Smooth muscle cell (in vitro differentiated cells): ENCODE data around the gene TRPV6. TPM values are rescaled to one million over a fixed set of nuclear protein-coding genes. Genes with fewer than 3 reads are reported as not detected.

ENCODE experiments used
- DNase-seq: peaks from one replicate; lab custom pipeline; 2025; ENCODE audit not compliant: unreplicated experiment; lab: John Stamatoyannopoulos, UW
- H2AFZ ChIP-seq: fragments of 200-600 bp; sonication (generic); 2 replicates; pipeline ENCODE4 v1.6.0; 2016; ENCODE audit warnings: antibody characterized with exemption, low read depth, mild to moderate bottlenecking
- H3F3A ChIP-seq: fragments of 200-600 bp; sonication (generic); 2 replicates; pipeline ENCODE4 v1.6.0; 2017; ENCODE audit warnings: antibody characterized with exemption, low read depth
- H3K27ac ChIP-seq: fragments of 200-600 bp; sonication (generic); 2 replicates; pipeline ENCODE4 v1.5.1; 2016; ENCODE audit warnings: low read depth, mild to moderate bottlenecking
- H3K27me3 ChIP-seq: fragments of 200-600 bp; sonication (generic); 2 replicates; pipeline ENCODE4 v1.6.1; 2016; ENCODE audit warnings: low read depth, mild to moderate bottlenecking
- H3K36me3 ChIP-seq: fragments of 200-600 bp; sonication (generic); 2 replicates; pipeline ENCODE4 v1.5.1; 2016; ENCODE audit warnings: low read depth
- H3K4me1 ChIP-seq: fragments of 200-600 bp; sonication (generic); 2 replicates; pipeline ENCODE4 v1.5.1; 2016; ENCODE audit warnings: low read depth
- H3K4me2 ChIP-seq: fragments of 200-600 bp; sonication (generic); 2 replicates; pipeline ENCODE4 v1.6.0; 2016; ENCODE audit warnings: mild to moderate bottlenecking
- H3K4me3 ChIP-seq: fragments of 200-600 bp; sonication (generic); 2 replicates; pipeline ENCODE4 v1.5.1; 2016; ENCODE audit warnings: mild to moderate bottlenecking
- H3K79me2 ChIP-seq: fragments of 200-600 bp; sonication (generic); 2 replicates; pipeline ENCODE4 v1.6.0; 2016; ENCODE audit warnings: low read depth, mild to moderate bottlenecking
- H3K9ac ChIP-seq: fragments of 200-600 bp; sonication (generic); 2 replicates; pipeline ENCODE4 v1.6.0; 2016; ENCODE audit warnings: low read depth
- H3K9me3 ChIP-seq: fragments of 200-600 bp; sonication (generic); replicated peaks from 2 replicates; pipeline ENCODE4 v1.5.1; 2016; ENCODE audit warnings: low read depth
- H4K20me1 ChIP-seq: fragments of 200-600 bp; sonication (generic); 2 replicates; pipeline ENCODE4 v1.6.0; 2016; ENCODE audit warnings: low read depth
- WGBS: methylation state at CpG from one replicate; pipeline ENCODE4 v1.1.7; 2016; ENCODE audit warnings: low lambda C conversion rate; 5-methylcytosine and 5-hydroxymethylcytosine counted together
- polyA plus RNA-seq: library from polyadenylated mRNA; unstranded; fragments of >200 nt; fragmentation: Nextera tagmentation; extraction: Ambion mirVana; gene quantifications from 2 replicates; pipeline ENCODE4 v1.2.1, GENCODE V29; 2016
- total RNA-seq: library from RNA; depleted of rRNA; stranded (reverse); fragments of >200 nt; gene quantifications from 2 replicates; pipeline ENCODE4 v1.2.3, GENCODE V29; 2014
- TF ChIP-seq, protein P1 (sequence below): fragments of 200-600 bp; sonication (generic); IDR thresholded peaks from 2 replicates; pipeline ENCODE4 v1.5.1; 2017; ENCODE audit warnings: borderline replicate concordance, mild to moderate bottlenecking, antibody characterized with exemption; ENCODE audit not compliant: insufficient read depth, poor library complexity, severe bottlenecking

The TRPV6 gene
- total and polyA plus RNA-seq, 2 experiments from 2014 or later, result 0.17 TPM; not detected in 1

DNA sequence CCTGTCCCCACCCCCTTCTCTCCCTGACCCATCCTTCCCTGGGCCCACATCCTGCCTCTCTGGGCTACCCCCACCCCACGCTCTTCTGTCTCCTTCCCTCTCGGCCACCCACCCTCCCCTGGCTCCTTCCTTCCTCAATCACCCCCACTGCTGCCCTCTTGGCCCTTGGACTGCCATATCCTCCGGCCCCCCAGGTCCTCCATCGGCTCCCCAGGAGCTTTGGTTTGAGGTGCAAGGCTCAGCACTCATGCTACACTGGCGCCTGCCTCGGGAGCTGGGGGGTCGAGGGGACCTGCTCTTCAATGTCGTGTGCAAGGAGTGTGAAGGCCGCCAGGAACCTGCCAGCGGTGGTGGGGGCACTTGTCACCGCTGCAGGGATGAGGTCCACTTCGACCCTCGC is 19.8 kb downstream of the TRPV6 start:
- H3K4me1 ChIP-seq, result no peaks in the 10 kb centered on the region
- TF ChIP-seq, protein P1, sequence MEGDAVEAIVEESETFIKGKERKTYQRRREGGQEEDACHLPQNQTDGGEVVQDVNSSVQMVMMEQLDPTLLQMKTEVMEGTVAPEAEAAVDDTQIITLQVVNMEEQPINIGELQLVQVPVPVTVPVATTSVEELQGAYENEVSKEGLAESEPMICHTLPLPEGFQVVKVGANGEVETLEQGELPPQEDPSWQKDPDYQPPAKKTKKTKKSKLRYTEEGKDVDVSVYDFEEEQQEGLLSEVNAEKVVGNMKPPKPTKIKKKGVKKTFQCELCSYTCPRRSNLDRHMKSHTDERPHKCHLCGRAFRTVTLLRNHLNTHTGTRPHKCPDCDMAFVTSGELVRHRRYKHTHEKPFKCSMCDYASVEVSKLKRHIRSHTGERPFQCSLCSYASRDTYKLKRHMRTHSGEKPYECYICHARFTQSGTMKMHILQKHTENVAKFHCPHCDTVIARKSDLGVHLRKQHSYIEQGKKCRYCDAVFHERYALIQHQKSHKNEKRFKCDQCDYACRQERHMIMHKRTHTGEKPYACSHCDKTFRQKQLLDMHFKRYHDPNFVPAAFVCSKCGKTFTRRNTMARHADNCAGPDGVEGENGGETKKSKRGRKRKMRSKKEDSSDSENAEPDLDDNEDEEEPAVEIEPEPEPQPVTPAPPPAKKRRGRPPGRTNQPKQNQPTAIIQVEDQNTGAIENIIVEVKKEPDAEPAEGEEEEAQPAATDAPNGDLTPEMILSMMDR, result no peak
- H3K27me3 ChIP-seq, result peaks cover 6% of the 10 kb centered on the region
- no peak overlapping the region for H3K27ac ChIP-seq
- DNase-seq, result no peak
- no peaks in the 10 kb centered on the region for H4K20me1 ChIP-seq
- no peaks in the 10 kb centered on the region for H3K36me3 ChIP-seq
- H3K79me2 ChIP-seq, result no peaks in the 10 kb centered on the region
- no peak overlapping the region for H3K4me3 ChIP-seq
- no peaks in the 10 kb centered on the region for H3F3A ChIP-seq
- WGBS, result 81% methylated on average over 12 of the region's 13 CpGs
- no peak overlapping the region for H2AFZ ChIP-seq
- H3K4me2 ChIP-seq, result no peak overlapping the region
- H3K9ac ChIP-seq, result no peak overlapping the region
- no peaks in the 10 kb centered on the region for H3K9me3 ChIP-seq

DNA sequence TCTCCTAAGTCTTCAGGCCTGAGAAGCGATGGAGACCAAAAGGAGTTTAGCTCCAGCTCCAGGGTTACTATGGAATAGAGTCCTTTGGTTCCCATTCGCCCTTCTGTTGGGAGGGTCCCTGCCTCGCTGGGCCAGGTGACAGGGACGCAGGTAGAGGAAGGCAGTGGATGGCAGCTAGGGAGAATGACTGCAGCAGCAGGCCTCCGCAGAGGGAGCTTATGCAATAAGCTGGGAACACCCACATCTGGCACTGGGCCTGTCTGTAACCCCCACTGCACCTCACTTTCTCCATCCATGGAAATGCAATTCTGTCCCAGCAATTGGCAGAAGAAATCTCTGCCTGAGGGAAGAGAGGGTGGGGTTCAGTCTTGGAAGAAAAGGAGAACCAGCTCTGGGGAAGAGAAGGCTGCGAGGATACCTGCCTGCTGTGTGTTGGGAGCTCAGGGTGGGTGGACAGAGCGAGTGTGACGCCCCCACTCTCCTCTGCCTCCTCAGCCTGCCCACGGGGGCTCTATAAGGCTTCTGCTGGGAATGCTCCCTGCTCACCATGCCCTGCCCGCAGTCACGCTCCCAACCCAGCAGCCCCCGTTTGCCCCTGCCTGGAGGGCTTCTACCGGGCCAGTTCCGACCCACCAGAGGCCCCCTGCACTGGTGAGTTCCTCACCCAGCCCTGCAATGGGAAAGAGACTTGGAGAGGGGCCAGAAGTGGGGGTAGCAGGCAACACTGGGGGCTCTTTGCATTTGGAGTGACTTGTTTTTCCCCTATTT is 20.4 kb downstream of the TRPV6 start:
- no peak overlapping the region for H3K4me2 ChIP-seq
- no peaks in the 10 kb centered on the region for H3K79me2 ChIP-seq
- DNase-seq, result no peak
- H3K27ac ChIP-seq, result no peak overlapping the region
- no peaks in the 10 kb centered on the region for H3F3A ChIP-seq
- H3K9ac ChIP-seq, result no peak overlapping the region
- H3K9me3 ChIP-seq, result no peaks in the 10 kb centered on the region
- TF ChIP-seq, protein P1, result no peak
- H3K27me3 ChIP-seq, result peaks cover 6% of the 10 kb centered on the region
- no peaks in the 10 kb centered on the region for H4K20me1 ChIP-seq
- no peaks in the 10 kb centered on the region for H3K36me3 ChIP-seq
- H3K4me1 ChIP-seq, result no peaks in the 10 kb centered on the region
- H3K4me3 ChIP-seq, result no peak overlapping the region
- 90% methylated on average over 14 of the region's 14 CpGs for WGBS
- H2AFZ ChIP-seq, result no peak overlapping the region

DNA sequence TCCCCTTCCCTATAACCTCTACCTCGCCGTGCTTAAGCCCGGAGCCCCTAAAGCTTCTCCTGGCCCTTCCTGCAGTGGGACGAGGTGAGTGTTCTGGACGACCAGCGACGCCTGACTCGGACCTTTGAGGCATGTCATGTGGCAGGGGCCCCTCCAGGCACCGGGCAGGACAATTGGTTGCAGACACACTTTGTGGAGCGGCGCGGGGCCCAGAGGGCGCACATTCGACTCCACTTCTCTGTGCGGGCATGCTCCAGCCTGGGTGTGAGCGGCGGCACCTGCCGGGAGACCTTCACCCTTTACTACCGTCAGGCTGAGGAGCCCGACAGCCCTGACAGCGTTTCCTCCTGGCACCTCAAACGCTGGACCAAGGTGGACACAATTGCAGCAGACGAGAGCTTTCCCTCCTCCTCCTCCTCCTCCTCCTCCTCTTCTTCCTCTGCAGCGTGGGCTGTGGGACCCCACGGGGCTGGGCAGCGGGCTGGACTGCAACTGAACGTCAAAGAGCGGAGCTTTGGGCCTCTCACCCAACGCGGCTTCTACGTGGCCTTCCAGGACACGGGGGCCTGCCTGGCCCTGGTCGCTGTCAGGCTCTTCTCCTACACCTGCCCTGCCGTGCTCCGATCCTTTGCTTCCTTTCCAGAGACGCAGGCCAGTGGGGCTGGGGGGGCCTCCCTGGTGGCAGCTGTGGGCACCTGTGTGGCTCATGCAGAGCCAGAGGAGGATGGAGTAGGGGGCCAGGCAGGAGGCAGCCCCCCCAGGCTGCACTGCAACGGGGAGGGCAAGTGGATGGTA is 21.5 kb downstream of the TRPV6 start:
- H3K36me3 ChIP-seq, result no peaks in the 10 kb centered on the region
- WGBS, result 91% methylated on average over 34 of the region's 37 CpGs

More for the DNA sequence above, 21.5 kb downstream of the TRPV6 start:
- Histone ChIP-seq H3K79me2 (no peaks in the 10 kb centered on the region), H3K9ac (no peak overlapping the region), H3K9me3 (no peaks in the 10 kb centered on the region), H3F3A (no peaks in the 10 kb centered on the region), H3K4me3 (no peak overlapping the region), H3K27ac (no peak overlapping the region), H4K20me1 (no peaks in the 10 kb centered on the region), H3K27me3 (peaks cover 6% of the 10 kb centered on the region), H3K4me1 (no peaks in the 10 kb centered on the region), H2AFZ (no peak overlapping the region), H3K4me2 (no peak overlapping the region)
- TF ChIP-seq, protein P1, result no peak
- DNase-seq, result no peak
